Prostate gland (tissue), 2 donors: Measurements from ENCODE around the gene MAFG.

ENCODE experiments used
- CTCF ChIP-seq, 4 experiments: fragments of 200-600 bp in 2 of 4; fragments of 450-650 bp in 2 of 4; sonication (generic) in 2 of 4; IDR thresholded peaks; 1 replicate in 3 of 4; 2 replicates in 1 of 4; pipeline ENCODE4 v1.5.1; 2016 to 2019; ENCODE audit warnings: antibody characterized with exemption in 4 of 4, mild to moderate bottlenecking in 2 of 4, moderate library complexity in 2 of 4
- POLR2A ChIP-seq: fragments of 450-650 bp; IDR thresholded peaks from one replicate; pipeline ENCODE4 v1.6.1; 2016; ENCODE audit warnings: antibody characterized with exemption, mild to moderate bottlenecking
- POLR2AphosphoS5 ChIP-seq: sonication (generic); formaldehyde crosslinking; IDR thresholded peaks from one replicate; pipeline ENCODE4 v1.6.1; 2017; ENCODE audit warnings: antibody characterized with exemption

DNA sequence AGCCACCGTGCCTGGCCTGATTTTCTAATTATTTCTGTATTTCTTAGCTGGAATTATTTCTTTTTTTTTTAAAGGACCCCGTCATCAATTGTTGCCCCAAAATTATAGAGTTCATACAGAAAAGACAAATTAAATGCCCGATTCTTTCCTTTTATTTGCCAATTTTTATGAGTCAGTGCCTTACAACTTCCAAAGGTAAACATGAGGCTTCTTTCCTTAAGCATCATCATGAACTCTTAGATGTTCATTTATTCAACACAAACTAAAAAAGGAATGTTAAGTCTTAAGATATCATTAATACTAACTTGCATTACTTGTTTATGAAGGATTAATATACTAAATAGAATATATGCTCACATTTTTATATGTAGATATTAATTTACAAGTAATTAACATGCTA, 49.2 kb downstream of the MAFG start:
- TF ChIP-seq CTCF (IDR thresholded peaks at IDR 0.05) (no peak), POLR2A (no peak), POLR2AphosphoS5 (no peak)
